ENCODE measurements around the gene RS1. TPM values are rescaled to one million over a fixed set of nuclear protein-coding genes. Genes with fewer than 3 reads are reported as not detected.

Gene RS1
- total RNA-seq, 4 donors from 2014 or later, result not detected

- TF ChIP-seq CTCF (IDR thresholded peaks at IDR 0.05) (no peak), POLR2A (IDR thresholded peaks at IDR 0.05) (no peak)
- H3K4me3 ChIP-seq (ENCODE audit: low read depth, poor library complexity, severe bottlenecking), result no peak overlapping the region
- WGBS, 2 donors, result 76 to 80% methylated on average over 4 of the region's 4 CpGs
- intact Hi-C loops (cut with DNase I; ENCODE audit: low total_unique reads), result no loop called here
- DNase-seq (ENCODE audit: low spot score in 2 of 2), result no peak
Measured at GRCh38 chrX:18596096-18596495, 75.8 kb downstream of the RS1 start.

- H3K4me3 ChIP-seq (ENCODE audit: low read depth, poor library complexity, severe bottlenecking), result no peak overlapping the region
- intact Hi-C loops (cut with DNase I; ENCODE audit: low total_unique reads), result no loop called here
- TF ChIP-seq POLR2A (IDR thresholded peaks at IDR 0.05) (no peak), CTCF (IDR thresholded peaks at IDR 0.05) (no peak)
- no peak for DNase-seq (ENCODE audit: low spot score in 2 of 2)
- WGBS, 2 donors, result 84 to 100% methylated on average over 2 of the region's 2 CpGs
Measured at GRCh38 chrX:18594079-18594478, 77.8 kb downstream of the RS1 start.

- WGBS, 2 donors, result 89 to 91% methylated on average over 2 of the region's 2 CpGs
- TF ChIP-seq POLR2A (IDR thresholded peaks at IDR 0.05) (no peak), CTCF (IDR thresholded peaks at IDR 0.05) (no peak)
- H3K4me3 ChIP-seq (ENCODE audit: low read depth, poor library complexity, severe bottlenecking), result no peak overlapping the region
- intact Hi-C loops (cut with DNase I; ENCODE audit: low total_unique reads), result no loop called here
- no peak for DNase-seq (ENCODE audit: low spot score in 2 of 2)
Measured at GRCh38 chrX:18591834-18592233, 80.1 kb downstream of the RS1 start.

Other genes starting within 250 kb of the RS1 start
- gene CDKL5, start 246.5 kb downstream of the RS1 start, total RNA-seq, result 1 to 10 TPM; 3.3 to 9.2 (median 5.1) TPM
- 1 to 10 TPM in 1 of 4 donors, under 1 TPM in 1, not detected in 2; 0.62 to 1.0 TPM for gene PPEF1, start 35.5 kb upstream of the RS1 start, total RNA-seq